ENCODE results near the gene NTSR1. TPM values are rescaled to one million over a fixed set of nuclear protein-coding genes. Genes with fewer than 3 reads are reported as not detected.

Gene NTSR1
- total and polyA plus RNA-seq, 9 donors: 0.05 to 0.23 (median 0.08) TPM; not detected in 5

DNA sequence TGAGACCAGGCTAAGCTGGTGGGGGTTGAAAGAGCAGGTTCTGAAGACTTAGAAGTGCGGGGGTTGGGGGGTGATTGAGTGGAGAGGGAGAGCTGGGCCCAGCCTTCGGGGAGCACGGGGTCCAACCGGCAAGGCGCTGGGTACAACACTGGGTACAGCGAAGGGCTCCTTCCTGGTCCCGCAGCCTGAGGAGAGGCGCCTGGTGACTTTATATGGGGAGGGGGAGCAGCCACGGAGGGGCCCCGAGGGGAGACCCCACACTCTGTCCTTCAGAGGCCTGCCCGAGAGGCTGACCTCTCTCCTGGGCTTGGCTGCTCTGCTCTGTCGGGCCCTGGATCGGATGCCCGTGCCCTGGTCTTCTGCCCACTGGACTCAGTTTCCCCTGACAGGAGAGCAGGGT, 10.4 kb upstream of the NTSR1 start:
- TF ChIP-seq, protein P1, sequence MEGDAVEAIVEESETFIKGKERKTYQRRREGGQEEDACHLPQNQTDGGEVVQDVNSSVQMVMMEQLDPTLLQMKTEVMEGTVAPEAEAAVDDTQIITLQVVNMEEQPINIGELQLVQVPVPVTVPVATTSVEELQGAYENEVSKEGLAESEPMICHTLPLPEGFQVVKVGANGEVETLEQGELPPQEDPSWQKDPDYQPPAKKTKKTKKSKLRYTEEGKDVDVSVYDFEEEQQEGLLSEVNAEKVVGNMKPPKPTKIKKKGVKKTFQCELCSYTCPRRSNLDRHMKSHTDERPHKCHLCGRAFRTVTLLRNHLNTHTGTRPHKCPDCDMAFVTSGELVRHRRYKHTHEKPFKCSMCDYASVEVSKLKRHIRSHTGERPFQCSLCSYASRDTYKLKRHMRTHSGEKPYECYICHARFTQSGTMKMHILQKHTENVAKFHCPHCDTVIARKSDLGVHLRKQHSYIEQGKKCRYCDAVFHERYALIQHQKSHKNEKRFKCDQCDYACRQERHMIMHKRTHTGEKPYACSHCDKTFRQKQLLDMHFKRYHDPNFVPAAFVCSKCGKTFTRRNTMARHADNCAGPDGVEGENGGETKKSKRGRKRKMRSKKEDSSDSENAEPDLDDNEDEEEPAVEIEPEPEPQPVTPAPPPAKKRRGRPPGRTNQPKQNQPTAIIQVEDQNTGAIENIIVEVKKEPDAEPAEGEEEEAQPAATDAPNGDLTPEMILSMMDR (IDR thresholded peaks at IDR 0.05): no peak
- TF ChIP-seq EP300 (IDR thresholded peaks at IDR 0.05): no peak
- TF ChIP-seq POLR2A (IDR thresholded peaks at IDR 0.05): no peak
- intact Hi-C loops (cut with DNase I): no loop called here
- WGBS, 3 donors: 86% methylated on average over 14 of the region's 14 CpGs

GRCh38 chr20:62699296-62699695, 9.3 kb upstream of the NTSR1 start:
- TF ChIP-seq, protein P1 (IDR thresholded peaks at IDR 0.05): no peak
- TF ChIP-seq EP300 (IDR thresholded peaks at IDR 0.05) (no peak), POLR2A (IDR thresholded peaks at IDR 0.05) (no peak)
- Histone ChIP-seq H3K4me3 (no peak overlapping the region), H3K27ac (no peak overlapping the region), H3K9me3 (no peaks in the 10 kb centered on the region), H3K36me3 (no peaks in the 10 kb centered on the region), H3K4me1 (ENCODE audit: insufficient read depth) (no peaks in the 10 kb centered on the region), H3K27me3 (no peaks in the 10 kb centered on the region)
- intact Hi-C loops (cut with DNase I): no loop called here
- 90 to 93% (median 92%) methylated on average over 17 to 19 of the region's 19 CpGs for WGBS, 3 donors
- no peak for DNase-seq

More for the DNA sequence above, 10.4 kb upstream of the NTSR1 start:
- Histone ChIP-seq H3K27me3 (no peaks in the 10 kb centered on the region), H3K9me3 (no peaks in the 10 kb centered on the region), H3K4me1 (ENCODE audit: insufficient read depth) (no peaks in the 10 kb centered on the region), H3K36me3 (no peaks in the 10 kb centered on the region), H3K4me3 (no peak overlapping the region), H3K27ac (no peak overlapping the region)
- no peak for DNase-seq

DNA sequence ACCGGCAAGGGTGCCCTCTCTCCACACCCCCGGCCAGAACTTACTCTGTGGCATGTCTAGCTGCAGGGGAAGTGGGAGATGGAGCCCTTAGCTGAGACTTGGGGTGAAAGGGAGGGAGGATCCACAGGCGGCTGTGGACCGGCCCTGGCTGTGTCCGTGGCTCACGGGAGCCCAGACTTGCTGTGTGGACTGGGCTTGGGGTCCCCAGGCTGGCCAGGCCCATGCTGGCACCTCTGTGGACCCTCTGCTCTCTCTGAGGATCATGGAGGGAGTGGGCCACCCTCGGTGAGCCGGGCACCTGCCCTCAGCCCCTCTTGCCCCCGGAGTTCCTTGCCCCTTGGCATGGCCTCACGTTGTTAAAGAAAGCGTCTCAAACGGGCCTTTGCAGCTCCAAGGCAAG, 8.9 kb upstream of the NTSR1 start:
- H3K27me3 ChIP-seq: no peaks in the 10 kb centered on the region
- 75 to 79% (median 79%) methylated on average over 12 of the region's 12 CpGs for WGBS, 3 donors
- no peaks in the 10 kb centered on the region for H3K9me3 ChIP-seq
- intact Hi-C loops (cut with DNase I): no loop called here
- no peak for DNase-seq
- H3K36me3 ChIP-seq: no peaks in the 10 kb centered on the region
- no peaks in the 10 kb centered on the region for H3K4me1 ChIP-seq (ENCODE audit: insufficient read depth)
- no peak overlapping the region for H3K27ac ChIP-seq
- TF ChIP-seq POLR2A (IDR thresholded peaks at IDR 0.05) (no peak), EP300 (IDR thresholded peaks at IDR 0.05) (no peak)
- TF ChIP-seq, protein P1 (IDR thresholded peaks at IDR 0.05): no peak
- H3K4me3 ChIP-seq: no peak overlapping the region

DNA sequence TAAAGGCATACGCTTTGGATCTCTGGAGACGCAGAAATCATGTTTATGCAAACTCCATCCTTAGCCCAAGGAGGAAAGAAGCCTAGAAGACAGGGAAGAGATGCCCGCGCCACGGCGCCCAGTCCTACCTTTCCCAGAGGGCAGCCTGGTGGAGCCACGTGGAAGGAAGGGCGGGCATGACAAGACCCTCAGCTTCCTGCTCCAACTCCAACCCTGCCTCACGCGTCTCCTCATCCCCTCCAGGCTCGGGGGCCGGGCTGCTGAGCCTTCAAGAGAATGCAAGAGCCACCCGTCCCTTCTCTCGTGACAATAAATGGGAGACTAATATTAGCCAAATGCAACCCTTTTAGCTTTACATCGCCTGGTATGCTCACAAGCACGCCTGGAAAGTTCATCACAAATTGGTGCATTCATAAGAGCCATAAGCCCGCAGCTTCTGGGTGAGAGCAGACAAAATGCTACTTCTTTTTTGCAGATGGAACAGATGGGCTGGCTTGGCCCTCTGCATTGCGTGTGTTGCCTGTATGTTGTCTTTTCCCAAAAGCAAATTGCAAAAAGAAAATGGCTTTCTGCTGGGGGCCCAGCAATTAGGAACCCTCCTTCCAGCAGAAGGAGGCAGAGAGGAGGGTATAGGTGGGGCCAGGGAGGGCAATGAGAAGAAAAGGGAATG, 8.2 kb upstream of the NTSR1 start:
- H3K27ac ChIP-seq: no peak overlapping the region
- no peak for DNase-seq
- no peaks in the 10 kb centered on the region for H3K4me1 ChIP-seq (ENCODE audit: insufficient read depth)
- 89 to 93% (median 90%) methylated on average over 18 of the region's 18 CpGs for WGBS, 3 donors
- TF ChIP-seq, protein P1 (IDR thresholded peaks at IDR 0.05): no peak
- no peak for TF ChIP-seq POLR2A (IDR thresholded peaks at IDR 0.05)
- no peak for TF ChIP-seq EP300 (IDR thresholded peaks at IDR 0.05)
- H3K4me3 ChIP-seq: no peak overlapping the region
- no peaks in the 10 kb centered on the region for H3K9me3 ChIP-seq
- H3K36me3 ChIP-seq: no peaks in the 10 kb centered on the region
- intact Hi-C loops (cut with DNase I): no loop called here
- no peaks in the 10 kb centered on the region for H3K27me3 ChIP-seq

Data from ovary (tissue), 9 donors.